HTERT RPE-1 (cell line): ENCODE results near the gene SLC16A1.
"Not testable (repeated sequence)": the region's sequence is repeated elsewhere in the genome, so short reads cannot be mapped to it uniquely, and the experiment has no call there.

ENCODE experiments used
- in situ Hi-C: fragments of 300-500 bp; cut with MboI; formaldehyde crosslinking; loops from 4 replicates; pipeline ENCODE4 v1.14.3; 2020; ENCODE audit warnings: low sequenced_read_pairs

The SLC16A1 gene

DNA sequence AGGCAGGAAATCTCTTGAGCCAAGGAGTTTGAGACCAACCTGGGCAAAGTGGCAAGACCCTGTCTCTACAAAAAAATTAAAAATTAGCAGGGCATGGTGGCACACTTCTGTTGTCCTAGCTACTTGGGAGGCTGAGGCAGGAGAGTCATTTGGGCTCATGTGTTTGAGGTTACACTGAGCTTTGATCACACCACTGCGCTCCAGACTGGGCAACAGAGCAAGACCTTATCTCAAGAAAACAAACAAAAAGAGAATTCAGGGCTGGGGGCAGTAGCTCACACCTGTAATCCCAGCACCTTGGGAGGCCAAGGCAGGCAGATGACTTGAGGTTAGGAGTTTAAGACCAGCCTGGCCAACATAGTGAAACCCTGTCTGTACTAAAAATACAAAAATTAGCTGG lies 17.8 kb upstream of the SLC16A1 start:
- in situ Hi-C loops = no loop called here

DNA sequence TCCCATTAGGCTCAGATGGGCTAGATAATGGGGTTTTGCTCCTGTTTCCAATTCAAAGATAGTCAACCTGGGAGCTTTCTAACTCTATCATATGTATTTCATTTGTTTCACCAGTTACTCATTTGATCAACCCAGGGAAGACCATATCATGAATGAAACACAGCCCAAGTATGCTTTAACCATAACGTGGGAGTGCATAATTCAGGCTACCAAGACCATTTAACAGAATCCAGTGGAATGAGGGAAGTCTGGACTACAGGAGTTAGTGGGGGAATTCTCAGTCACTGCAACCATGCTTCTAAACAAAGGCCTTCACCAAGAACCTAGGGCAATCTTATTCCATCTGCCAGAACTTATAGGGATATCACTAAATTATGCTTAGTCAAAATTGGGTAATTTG lies 15.0 kb upstream of the SLC16A1 start:
- in situ Hi-C loops = no loop called here

DNA sequence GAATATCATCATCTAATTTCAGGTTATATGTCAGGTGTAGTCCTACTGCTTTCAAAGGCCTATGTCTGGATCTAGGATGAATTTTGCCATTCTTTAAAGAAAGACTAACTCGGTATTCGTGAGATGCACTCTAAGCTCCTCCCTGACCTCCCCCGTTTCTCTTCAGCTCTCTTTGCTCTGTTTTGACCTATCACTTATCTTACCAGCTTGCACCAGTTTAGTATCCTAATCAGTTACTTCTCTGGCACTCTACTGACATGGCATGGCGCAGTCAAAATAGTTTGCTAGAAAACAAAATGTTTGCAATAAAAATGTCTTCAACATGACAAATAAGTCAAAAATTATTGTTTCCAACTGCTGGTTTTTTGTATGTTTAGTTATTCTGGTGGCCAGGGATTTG lies 8.4 kb upstream of the SLC16A1 start:
- in situ Hi-C loops = no loop called here

DNA sequence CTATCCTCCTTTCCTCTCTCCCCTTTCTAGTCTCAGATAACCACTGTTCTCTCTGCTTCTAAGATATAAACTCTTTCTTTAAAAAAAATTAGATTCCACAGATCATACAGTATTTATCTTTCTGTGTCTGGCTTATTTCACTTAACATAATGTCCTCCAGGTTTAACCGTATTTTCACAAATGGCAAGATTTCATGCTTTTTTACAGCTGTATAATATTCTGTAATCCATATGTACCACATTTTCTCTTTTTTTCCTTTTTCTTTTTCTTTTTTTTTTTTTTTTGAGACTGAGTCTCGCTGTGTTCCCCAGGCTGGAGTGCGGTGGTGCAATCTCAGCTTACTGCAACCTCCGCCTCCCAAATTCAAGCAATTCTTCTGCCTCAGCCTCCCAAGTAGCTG lies 5.1 kb upstream of the SLC16A1 start:
- in situ Hi-C loops = no loop called here

DNA sequence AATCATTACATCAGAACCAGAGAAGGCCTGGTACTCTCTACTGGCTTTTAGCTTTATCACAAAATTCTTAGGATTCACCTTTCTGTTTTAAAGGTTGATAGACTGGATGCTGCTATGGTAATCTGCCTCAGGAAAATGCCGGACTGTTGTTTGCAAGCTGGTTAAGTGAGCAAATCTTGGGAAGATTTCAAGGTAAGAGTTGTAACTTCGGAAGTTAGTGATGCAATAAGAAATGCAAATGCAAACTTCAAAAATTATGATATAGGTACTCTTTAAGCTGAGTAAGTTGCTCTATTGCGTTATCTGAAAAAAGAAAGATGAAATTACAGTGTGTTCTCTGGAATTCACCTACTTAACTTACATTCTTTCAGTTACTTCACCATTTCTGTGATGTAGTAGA lies 4.4 kb upstream of the SLC16A1 start:
- in situ Hi-C loops = no loop called here

DNA sequence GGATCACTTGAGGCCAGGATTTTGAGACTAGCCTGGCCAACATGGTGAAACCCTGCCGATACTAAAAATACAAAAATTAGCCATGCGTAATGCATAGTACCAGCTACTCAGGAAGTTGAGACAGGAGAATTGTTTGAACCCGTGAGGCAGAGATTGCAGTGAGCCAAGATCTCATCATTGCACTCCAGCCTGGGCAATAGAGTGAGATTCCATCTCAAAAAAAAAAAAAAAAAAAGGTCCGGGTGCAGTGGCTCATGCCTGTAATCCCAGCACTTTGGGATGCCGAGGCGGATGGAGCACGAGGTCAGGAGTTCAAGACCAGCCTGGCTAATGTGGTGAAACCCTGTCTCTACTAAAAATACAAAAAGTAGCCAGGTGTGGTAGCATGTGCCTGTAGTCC lies 2.2 kb upstream of the SLC16A1 start:
- in situ Hi-C loops = not testable (repeated sequence)

DNA sequence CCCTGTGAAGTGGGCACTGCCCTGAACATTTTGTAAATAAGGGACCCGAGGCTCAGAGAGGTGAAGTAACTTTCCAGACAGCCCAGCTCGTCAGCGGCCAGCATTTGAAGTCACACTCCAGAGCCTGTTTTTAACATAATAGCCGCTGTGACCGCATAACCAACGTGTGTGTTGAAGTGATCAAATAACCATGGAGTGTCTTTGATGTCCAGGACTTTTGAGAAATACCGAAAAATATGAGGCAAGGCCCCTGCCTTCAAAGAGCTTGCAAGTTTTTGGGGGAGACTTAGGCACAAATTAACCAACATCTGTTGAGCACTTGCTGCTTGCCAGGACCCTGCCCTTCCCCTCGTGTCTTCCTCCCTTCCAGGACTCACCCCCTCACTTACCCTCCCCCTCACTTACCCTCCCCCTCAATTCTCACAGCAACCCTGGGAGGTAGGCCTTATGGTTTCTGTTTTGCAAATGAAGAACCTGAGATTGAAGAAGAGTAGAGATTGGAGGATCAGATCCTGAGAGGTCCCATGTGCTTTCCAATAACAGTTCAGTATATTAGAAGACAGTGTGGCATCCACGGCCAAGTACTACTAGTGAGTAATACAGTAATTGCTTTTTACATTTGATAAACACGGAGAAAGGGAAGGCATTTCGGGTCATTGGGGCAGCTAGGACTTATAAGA lies 1.3 kb upstream of the SLC16A1 start:
- in situ Hi-C loops = no loop called here

DNA sequence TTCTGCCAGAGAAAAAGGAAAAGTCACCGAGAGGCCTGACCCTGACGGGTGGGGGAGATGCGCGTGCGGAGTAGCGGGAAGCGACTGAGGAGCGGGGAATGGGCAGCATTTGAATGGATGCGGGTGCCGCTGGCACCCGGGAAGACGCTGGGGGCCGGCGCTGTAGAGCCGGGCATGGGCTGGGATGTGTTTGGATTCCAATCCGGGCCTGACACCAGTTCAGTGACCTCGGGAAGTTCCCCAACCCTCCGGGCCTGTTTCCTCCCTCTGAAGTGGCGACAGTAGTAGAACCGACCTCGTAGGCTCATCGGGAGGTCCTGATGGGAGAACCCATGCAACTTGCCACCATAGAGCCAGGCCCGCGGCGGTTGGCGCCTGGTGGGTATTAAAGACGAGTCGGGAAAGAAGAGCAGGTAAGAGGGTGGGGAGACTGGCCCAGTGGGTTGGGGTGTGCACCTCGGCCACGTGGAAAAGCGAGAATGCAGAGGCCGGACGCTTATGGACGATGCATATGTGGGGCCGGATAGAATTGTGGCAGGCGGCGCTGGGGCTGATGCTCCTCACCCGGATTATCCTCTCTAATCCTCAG lies 642 bp upstream of the SLC16A1 start:
- in situ Hi-C loops = no loop called here

DNA sequence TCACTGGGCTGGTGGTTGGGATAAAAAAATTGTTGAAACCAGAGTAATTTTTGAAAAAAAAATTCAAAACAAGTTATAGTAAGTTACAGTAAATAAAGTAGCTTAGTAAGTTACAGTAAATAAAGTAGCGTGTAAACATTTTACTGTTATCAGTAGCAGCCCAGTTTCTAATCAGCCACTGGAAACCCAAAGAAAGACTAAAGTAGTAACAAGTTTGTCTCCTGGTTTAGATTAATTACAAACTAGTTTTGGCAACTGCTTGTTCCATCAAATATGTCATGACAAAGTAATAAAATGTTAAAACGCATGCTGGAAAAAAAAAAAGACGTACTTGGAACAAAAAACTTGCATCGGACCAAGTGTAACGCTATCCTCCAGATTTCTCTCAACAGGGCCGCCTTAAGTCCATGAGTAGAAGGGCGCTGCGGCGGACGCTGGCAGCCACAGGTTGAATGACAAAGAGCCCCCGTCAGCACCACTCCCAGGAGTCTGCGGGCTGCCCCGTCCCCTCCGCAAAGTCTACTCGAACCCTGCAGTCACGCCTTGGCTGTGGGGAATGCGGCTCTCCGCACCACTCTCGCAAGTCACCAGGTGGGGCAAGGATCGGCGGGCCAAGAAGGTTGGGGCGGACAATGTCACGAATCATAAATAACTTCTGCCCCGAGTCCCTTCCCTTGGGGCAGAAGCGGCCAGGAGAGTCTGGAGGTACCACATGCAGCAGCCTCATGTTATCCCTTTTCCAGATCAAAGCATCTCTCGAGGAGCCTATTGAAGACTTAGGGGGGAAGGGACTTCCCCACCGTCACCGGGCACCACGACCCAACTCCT lies 837 bp downstream of the SLC16A1 start:
- in situ Hi-C loops = no loop called here

DNA sequence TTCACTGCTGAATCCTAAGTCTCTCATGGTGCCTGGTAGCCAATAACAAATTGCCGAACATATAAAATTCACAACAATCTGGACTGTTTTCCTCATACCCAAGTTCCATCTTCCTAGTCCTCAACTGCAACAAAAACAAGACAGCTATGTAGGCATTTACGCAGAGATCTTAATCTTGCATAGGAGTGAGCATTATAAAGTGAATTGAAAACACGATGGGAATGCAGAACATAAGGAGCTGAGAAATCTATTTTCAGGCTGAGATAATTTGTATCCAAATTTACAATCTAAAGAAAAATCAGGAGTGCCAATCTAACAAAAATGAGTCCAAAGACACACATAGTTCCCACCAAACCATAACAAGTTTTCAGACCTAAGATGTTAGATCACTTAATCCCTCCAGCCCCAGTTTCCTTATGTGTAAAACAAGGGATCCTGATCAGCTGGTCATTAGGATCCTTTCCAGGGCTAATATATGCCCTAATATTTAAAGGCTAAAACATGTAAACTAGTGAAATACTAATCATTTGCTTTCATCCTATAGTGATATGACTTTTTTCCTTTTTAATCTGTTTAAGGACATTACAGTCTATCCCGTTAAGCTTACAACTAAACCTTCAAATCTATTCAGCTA lies 1.9 kb downstream of the SLC16A1 start:
- in situ Hi-C loops = no loop called here

DNA sequence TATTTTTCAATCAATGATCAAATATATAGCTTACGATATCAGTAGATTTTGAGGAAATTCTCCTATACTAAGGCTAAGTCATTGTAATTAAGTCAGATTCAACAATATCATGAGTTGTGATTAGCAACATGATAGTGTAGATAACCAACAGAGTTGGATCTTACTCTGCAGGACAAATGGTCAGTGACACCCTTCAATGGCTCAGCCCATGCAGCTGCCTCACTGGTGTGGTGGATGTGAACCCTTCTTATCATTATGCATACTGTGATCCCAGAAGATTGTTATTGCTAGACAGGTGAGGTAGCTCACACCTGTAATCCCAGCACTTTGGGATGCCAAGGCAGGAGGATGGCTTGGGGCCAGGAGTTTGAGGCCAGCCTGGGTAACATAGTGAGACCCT lies 5.6 kb downstream of the SLC16A1 start:
- in situ Hi-C loops = no loop called here

DNA sequence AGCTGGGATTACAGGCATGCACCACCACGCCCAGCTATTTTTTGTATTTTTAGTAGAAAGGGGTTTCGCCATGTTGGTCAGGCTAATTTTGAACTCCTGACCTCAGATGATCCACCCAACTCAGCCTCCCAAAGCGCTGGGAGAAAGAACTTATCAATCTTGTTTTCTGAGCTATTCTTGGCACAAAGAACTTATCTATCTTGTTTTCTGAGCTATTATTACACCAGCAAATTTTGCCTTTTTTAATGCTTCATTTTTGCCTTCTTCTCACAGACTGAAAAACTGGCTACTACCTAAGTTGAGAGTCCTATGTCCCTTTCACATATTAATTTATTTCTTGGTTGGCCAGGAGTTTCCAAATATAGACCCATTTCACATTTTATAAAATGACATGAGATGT lies 9.3 kb downstream of the SLC16A1 start:
- in situ Hi-C loops = no loop called here

DNA sequence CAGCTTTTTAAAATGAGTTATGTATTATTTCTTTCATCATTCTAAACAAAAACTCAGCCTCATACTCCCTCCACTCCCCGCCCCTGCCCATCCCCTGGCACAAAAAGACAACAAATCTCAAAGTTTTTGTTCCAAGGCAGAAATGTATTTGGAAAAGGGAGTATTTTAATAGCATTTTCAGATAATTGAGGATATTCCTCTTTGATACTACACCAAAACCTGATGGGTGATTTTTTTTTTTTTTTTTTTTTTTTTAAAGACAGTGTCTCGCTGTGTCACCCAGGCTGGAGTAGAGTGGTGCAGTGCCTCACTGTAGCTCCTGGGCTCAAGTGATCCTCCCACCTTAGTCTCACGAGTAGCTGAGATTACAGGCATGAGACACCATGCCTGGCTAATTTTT lies 16.2 kb downstream of the SLC16A1 start:
- in situ Hi-C loops = no loop called here

DNA sequence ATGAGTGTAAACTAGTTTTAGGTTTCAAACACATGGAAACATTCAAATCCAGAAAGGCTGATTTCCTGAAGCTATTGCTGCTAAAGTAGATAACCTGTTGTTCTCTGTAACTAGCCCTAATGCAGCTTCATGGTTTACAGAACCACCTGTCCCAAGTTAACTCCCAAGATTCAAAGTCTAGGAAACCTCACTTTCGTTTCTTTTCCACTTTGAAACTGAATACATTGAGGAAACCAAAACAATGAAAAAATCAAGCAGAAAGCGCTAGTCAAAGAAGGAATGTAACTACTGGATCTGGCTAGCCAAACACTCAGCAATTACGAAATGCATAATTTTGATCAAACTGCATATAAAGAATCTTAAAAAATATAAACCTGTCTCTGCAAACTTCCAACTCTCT lies 17.8 kb downstream of the SLC16A1 start:
- in situ Hi-C loops = no loop called here

DNA sequence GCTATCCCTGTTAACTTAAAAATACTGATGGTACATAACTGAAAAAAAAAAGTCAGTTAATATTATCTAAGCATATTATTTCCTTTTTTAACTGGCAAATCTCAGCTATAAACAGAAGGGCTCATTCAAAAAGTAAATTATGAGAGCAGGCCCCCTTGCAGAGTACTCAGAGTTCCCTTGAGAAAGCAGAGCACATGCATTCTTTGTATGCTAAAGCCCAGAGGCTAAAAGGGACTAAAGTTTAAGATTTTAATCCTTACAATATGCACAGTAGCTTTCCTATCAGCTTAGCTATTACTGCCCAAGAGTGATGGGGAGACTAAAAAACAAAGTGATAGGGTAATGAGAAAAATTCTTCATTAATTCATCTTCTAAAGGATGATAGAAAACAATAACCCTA lies 18.5 kb downstream of the SLC16A1 start:
- in situ Hi-C loops = no loop called here

DNA sequence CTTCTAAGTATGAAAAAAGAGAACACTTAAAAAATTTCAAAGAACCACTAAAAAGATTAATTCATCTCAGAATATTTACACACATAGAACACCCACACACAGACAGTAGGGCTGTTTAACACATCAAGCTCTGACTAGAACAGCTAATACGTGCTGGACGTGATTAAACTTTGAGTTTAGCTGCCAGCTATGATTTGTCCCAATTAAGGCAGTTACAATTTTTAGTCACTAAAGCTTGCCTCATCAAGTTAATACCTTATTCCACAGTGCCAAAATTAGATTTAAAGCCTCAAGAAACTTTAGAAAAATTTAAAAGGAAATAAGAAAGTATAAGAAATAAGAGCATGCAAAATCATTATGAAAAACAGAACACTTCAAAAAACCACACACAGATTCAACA lies 18.9 kb downstream of the SLC16A1 start:
- in situ Hi-C loops = no loop called here

DNA sequence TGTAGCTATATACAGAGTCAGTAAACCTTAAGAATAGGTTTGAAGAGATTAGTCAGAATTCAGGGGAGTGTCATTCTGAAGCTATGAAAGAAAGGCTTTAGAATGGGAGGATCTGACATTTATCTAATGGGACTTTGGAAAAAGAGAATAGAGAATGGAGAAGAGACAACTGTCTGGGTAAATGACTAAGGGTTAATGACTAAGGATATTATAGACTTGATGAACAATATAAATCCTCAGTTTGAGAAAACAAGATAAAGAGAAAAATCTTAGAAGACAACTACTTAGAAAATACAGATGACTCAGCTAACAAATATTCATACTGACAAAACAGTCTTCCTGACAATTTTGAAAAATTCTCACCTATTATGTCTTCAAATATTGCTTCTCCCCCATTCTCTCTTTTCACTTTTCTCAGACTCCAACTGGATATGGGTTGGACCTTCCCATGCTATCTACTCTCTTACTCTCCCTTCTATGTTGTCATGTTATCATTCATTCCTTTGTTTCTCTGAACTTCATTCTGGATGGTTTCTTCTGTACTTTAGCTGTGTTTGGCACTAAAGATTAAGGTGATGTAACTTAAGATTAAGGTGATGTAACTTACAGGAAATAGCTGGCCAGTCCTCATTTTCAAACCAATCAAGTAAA lies 20.4 kb downstream of the SLC16A1 start:
- in situ Hi-C loops = no loop called here

DNA sequence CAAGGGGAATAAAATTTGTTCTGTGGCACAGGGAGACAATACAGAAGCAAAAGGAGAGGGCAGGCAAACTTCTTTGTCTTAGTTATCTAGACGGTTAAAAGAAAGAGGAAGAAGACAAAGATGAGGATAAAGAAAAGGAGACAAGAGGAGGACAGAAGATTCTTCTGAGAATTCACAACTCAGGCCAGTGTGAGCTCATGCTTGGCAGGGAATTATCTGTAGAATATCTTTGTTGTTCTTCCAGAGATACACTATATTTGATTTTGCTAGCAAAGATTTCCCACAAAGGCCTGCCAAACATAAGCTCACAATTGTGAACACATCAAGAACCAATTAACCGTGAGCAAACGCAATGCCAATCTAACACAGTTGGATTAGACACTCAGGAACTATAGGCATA lies 21.4 kb downstream of the SLC16A1 start:
- in situ Hi-C loops = no loop called here

DNA sequence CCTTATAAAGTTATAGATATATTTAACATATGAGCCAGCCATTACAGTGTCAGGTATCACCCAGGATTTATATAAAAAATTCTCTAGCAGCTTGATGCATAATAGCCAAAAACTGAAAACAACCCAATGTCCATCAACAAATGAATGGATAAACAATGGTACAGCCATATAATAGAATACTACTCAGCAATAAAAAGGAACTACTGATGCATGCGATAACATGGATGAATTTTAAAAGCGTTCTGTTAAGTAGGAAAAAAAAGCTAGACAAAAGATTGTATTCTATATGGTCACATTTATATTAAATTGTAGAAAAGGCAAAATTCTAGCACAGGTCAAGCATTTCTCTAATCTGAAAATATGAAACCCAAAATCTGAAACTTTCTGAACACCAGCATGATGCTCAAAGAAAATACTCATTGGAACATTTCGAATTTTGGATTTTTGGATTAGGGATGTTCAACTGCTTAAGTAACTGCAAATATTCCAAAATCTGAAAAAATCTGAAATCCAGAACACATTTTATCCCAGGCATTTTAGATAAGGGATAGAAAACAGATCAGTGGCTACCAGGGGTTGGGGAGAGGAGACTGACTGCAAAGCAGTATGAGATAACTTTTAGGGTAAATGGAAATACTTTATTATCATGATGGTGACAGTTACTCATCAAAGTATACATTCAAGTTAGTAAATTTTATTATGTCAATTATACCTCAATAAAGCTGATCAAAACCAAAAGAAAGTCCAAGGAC lies 22.0 kb downstream of the SLC16A1 start:
- in situ Hi-C loops = no loop called here

DNA sequence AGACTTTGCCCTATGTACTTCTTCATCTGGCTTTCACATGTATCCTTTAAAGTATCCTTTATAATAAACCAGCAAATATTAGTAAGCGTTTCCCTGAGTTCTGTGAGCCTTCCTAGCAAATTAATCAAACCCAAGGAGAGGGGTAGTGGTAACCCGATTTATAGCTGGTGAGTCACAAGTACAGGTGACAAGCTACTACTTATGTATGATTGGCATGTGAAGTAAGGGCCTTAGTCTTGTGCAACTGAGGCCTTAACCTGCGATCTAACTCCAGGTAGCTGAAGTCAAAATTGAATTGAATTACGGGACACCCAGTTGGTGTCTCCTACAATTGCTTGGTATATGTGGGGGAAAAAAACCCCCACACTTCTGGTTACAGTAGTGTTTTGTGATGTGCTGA lies 26.0 kb downstream of the SLC16A1 start:
- in situ Hi-C loops = no loop called here
